ENCODE data around the gene SUGP1.

- TF ChIP-seq GATA1 (IDR thresholded peaks at IDR 0.05; ENCODE audit: low read depth, low read length) (no peak), POLR2A (IDR thresholded peaks at IDR 0.05; ENCODE audit: low read length) (no peak)
Measured at GRCh38 chr19:19304186-19304965, 15.9 kb downstream of the SUGP1 start.
